Stimulated activated naive CD8-positive, alpha-beta T cell treated with anti-CD3 and anti-CD28 coated beads, Interleukin-15, amount 100 ng/mL, for 72 hours (primary cell): ENCODE measurements around the gene ZC3HAV1.
A peak's percentile ranks its signal among the peaks of the same experiment; 100 is the strongest.
"Not testable (repeated sequence)": the region's sequence is repeated elsewhere in the genome, so short reads cannot be mapped to it uniquely, and the experiment has no call there.

Experiments
- ATAC-seq: fragments of 150-1000 bp; cut with Tn5 transposase; 2 replicates; pipeline ENCODE4 v1.10.0; 2021; ENCODE audit warnings: mild to moderate bottlenecking, moderate library complexity
- DNase-seq, 2 donors: peaks; one replicate each; pipeline ENCODE4 v3.0.0; 2021 to 2022
- H3K27ac Mint-ChIP-seq, 2 donors: one replicate each; pipeline ENCODE4 v1.8.0; 2022; ENCODE audit warnings: mild to moderate bottlenecking in 2 of 2, mixed read lengths in 2 of 2, moderate library complexity in 2 of 2
- H3K27me3 Mint-ChIP-seq: one replicate; pipeline ENCODE4 v1.8.0; 2022; ENCODE audit warnings: mixed read lengths
- H3K4me1 Mint-ChIP-seq: one replicate; pipeline ENCODE4 v1.8.0; 2022; ENCODE audit warnings: mild to moderate bottlenecking, mixed read lengths
- H3K4me3 Mint-ChIP-seq, 2 donors: one replicate each; pipeline ENCODE4 v1.8.0; 2022; ENCODE audit warnings: mild to moderate bottlenecking in 2 of 2, mixed read lengths in 2 of 2, moderate library complexity in 1 of 2
- H3K9me3 Mint-ChIP-seq, 2 donors: one replicate each; pipeline ENCODE4 v1.8.0; 2022; ENCODE audit warnings: mixed read lengths in 2 of 2

The ZC3HAV1 gene

GRCh38 chr7:139118234-139118804 is 8.8 kb upstream of the ZC3HAV1 start:
- peak overlapping the region; percentile 53 to 77 for H3K4me3 Mint-ChIP-seq
- H3K27me3 Mint-ChIP-seq, result no peaks in the 10 kb centered on the region
- DNase-seq (peak in 1 of 2 donors; percentile 51), ATAC-seq (peak; percentile 86)
- H3K4me1 Mint-ChIP-seq, result peaks cover 27% of the 10 kb centered on the region
- H3K9me3 Mint-ChIP-seq, result no peaks in the 10 kb centered on the region
- peak overlapping the region in 1 of 2 donors; percentile 36 for H3K27ac Mint-ChIP-seq

- Mint-ChIP-seq H3K27ac (no peak overlapping the region), H3K27me3 (no peaks in the 10 kb centered on the region), H3K4me1 (peaks cover 26% of the 10 kb centered on the region), H3K9me3 (no peaks in the 10 kb centered on the region), H3K4me3 (peak overlapping the region; percentile 53 to 77)
- ATAC-seq (no peak), DNase-seq (no peak)
Observed at GRCh38 chr7:139117599-139118233, 8.2 kb upstream of the ZC3HAV1 start.

- Mint-ChIP-seq H3K4me3 (no peak overlapping the region), H3K9me3 (peaks cover under 1 to 2% of the 10 kb centered on the region in 2 donors), H3K4me1 (peaks cover 30% of the 10 kb centered on the region), H3K27ac (no peak overlapping the region), H3K27me3 (no peaks in the 10 kb centered on the region)
- no peak for ATAC-seq
- no peak for DNase-seq
Observed at GRCh38 chr7:139116999-139117398, 7.5 kb upstream of the ZC3HAV1 start.

GRCh38 chr7:139115104-139115503 is 5.6 kb upstream of the ZC3HAV1 start:
- H3K4me1 Mint-ChIP-seq, result peaks cover 49% of the 10 kb centered on the region
- no peak overlapping the region for H3K4me3 Mint-ChIP-seq
- no peaks in the 10 kb centered on the region for H3K27me3 Mint-ChIP-seq
- no peak for ATAC-seq
- peaks cover 6 to 8% of the 10 kb centered on the region in 2 donors for H3K9me3 Mint-ChIP-seq
- no peak overlapping the region for H3K27ac Mint-ChIP-seq
- no peak for DNase-seq

GRCh38 chr7:139114585-139114984 is 5.1 kb upstream of the ZC3HAV1 start:
- DNase-seq (no peak), ATAC-seq (no peak)
- Mint-ChIP-seq H3K4me1 (peaks cover 46% of the 10 kb centered on the region), H3K4me3 (no peak overlapping the region), H3K27me3 (no peaks in the 10 kb centered on the region), H3K9me3 (peaks cover 6 to 8% of the 10 kb centered on the region in 2 donors), H3K27ac (no peak overlapping the region)

- Mint-ChIP-seq H3K27me3 (no peaks in the 10 kb centered on the region), H3K27ac (peak overlapping the region in 1 of 2 donors; percentile 43), H3K4me3 (no peak overlapping the region), H3K4me1 (peaks cover 41% of the 10 kb centered on the region), H3K9me3 (peaks cover 6 to 8% of the 10 kb centered on the region in 2 donors)
- DNase-seq, result no peak
- no peak for ATAC-seq
Observed at GRCh38 chr7:139114018-139114417, 4.5 kb upstream of the ZC3HAV1 start.

GRCh38 chr7:139112741-139113250 is 3.3 kb upstream of the ZC3HAV1 start:
- H3K27ac Mint-ChIP-seq, result no peak overlapping the region
- ATAC-seq (no peak), DNase-seq (no peak)
- peaks cover 6 to 8% of the 10 kb centered on the region in 2 donors for H3K9me3 Mint-ChIP-seq
- H3K27me3 Mint-ChIP-seq, result no peaks in the 10 kb centered on the region
- no peak overlapping the region for H3K4me3 Mint-ChIP-seq
- H3K4me1 Mint-ChIP-seq, result peaks cover 28% of the 10 kb centered on the region

GRCh38 chr7:139112316-139112715 is 2.8 kb upstream of the ZC3HAV1 start:
- DNase-seq (no peak), ATAC-seq (no peak)
- peaks cover 6 to 8% of the 10 kb centered on the region in 2 donors for H3K9me3 Mint-ChIP-seq
- peak overlapping the region; percentile 50 to 58 for H3K4me3 Mint-ChIP-seq
- H3K4me1 Mint-ChIP-seq, result peaks cover 24% of the 10 kb centered on the region
- peak overlapping the region; percentile 95 to 97 for H3K27ac Mint-ChIP-seq
- no peaks in the 10 kb centered on the region for H3K27me3 Mint-ChIP-seq

- ATAC-seq (no peak), DNase-seq (no peak)
- Mint-ChIP-seq H3K4me1 (peaks cover 23% of the 10 kb centered on the region), H3K27me3 (no peaks in the 10 kb centered on the region), H3K4me3 (peak overlapping the region; percentile 50 to 58), H3K9me3 (peaks cover 6 to 8% of the 10 kb centered on the region in 2 donors), H3K27ac (peak overlapping the region; percentile 95 to 97)
Observed at GRCh38 chr7:139111811-139112301, 2.3 kb upstream of the ZC3HAV1 start.

- DNase-seq (no peak), ATAC-seq (no peak)
- peaks cover 6 to 8% of the 10 kb centered on the region in 2 donors for H3K9me3 Mint-ChIP-seq
- H3K4me1 Mint-ChIP-seq, result peaks cover 23% of the 10 kb centered on the region
- peak overlapping the region; percentile 58 to 75 for H3K4me3 Mint-ChIP-seq
- H3K27me3 Mint-ChIP-seq, result no peaks in the 10 kb centered on the region
- H3K27ac Mint-ChIP-seq, result peak overlapping the region; percentile 85 to 97
Observed at GRCh38 chr7:139111147-139111546, 1.6 kb upstream of the ZC3HAV1 start.

GRCh38 chr7:139109983-139110411 is 477 bp upstream of the ZC3HAV1 start:
- DNase-seq, result no peak
- peak overlapping the region; percentile 88 to 90 for H3K27ac Mint-ChIP-seq
- H3K27me3 Mint-ChIP-seq, result no peaks in the 10 kb centered on the region
- peaks cover 6 to 8% of the 10 kb centered on the region in 2 donors for H3K9me3 Mint-ChIP-seq
- ATAC-seq, result peak; percentile 47
- H3K4me1 Mint-ChIP-seq, result peaks cover 27% of the 10 kb centered on the region
- H3K4me3 Mint-ChIP-seq, result peak overlapping the region; percentile 87 to 99

- Mint-ChIP-seq H3K4me3 (peak overlapping the region; percentile 87 to 99), H3K9me3 (peaks cover 6 to 8% of the 10 kb centered on the region in 2 donors), H3K27me3 (no peaks in the 10 kb centered on the region), H3K27ac (peak overlapping the region; percentile 88 to 90), H3K4me1 (peaks cover 33% of the 10 kb centered on the region)
- DNase-seq (no peak), ATAC-seq (peak; percentile 22)
Observed at GRCh38 chr7:139108266-139109187, 993 bp downstream of the ZC3HAV1 start.

- Mint-ChIP-seq H3K27me3 (no peaks in the 10 kb centered on the region), H3K4me1 (peaks cover 42% of the 10 kb centered on the region), H3K4me3 (peak overlapping the region; percentile 87 to 99), H3K9me3 (peaks cover 5 to 6% of the 10 kb centered on the region in 2 donors), H3K27ac (peak overlapping the region; percentile 88 to 89)
- no peak for ATAC-seq
- DNase-seq, result no peak
Observed at GRCh38 chr7:139106959-139107358, 2.6 kb downstream of the ZC3HAV1 start.

GRCh38 chr7:139106227-139106626 is 3.3 kb downstream of the ZC3HAV1 start:
- H3K9me3 Mint-ChIP-seq, H3K27me3 Mint-ChIP-seq, DNase-seq, ATAC-seq: not testable (repeated sequence)
- Mint-ChIP-seq H3K4me1 (peaks cover 41% of the 10 kb centered on the region), H3K4me3 (peak overlapping the region; percentile 81 to 91), H3K27ac (peak overlapping the region; percentile 66 to 74)

- peaks cover 41% of the 10 kb centered on the region for H3K4me1 Mint-ChIP-seq
- DNase-seq (no peak), ATAC-seq (no peak)
- no peaks in the 10 kb centered on the region for H3K27me3 Mint-ChIP-seq
- H3K27ac Mint-ChIP-seq, result peak overlapping the region; percentile 90 to 97
- no peaks in the 10 kb centered on the region for H3K9me3 Mint-ChIP-seq
- peak overlapping the region; percentile 86 to 91 for H3K4me3 Mint-ChIP-seq
Observed at GRCh38 chr7:139105484-139105883, 4.0 kb downstream of the ZC3HAV1 start.
